GM23248 (cell line): ENCODE results near the gene TTC28. TPM values are rescaled to one million over a fixed set of nuclear protein-coding genes. Genes with fewer than 3 reads are reported as not detected.
A peak's percentile ranks its signal among the peaks of the same experiment; 100 is the strongest.

Experiments used
- DNase-seq: peaks from one replicate; pipeline ENCODE4 v3.0.0-alpha.2; 2015
- H2AFZ ChIP-seq: fragments of 200-600 bp; sonication (generic); 2 replicates; pipeline ENCODE4 v1.6.1; 2016; ENCODE audit warnings: antibody characterized with exemption
- H3F3A ChIP-seq: fragments of 200-600 bp; sonication (generic); 2 replicates; pipeline ENCODE4 v1.6.1; 2016; ENCODE audit warnings: mild to moderate bottlenecking, antibody characterized with exemption, mixed run types; ENCODE audit not compliant: insufficient read depth
- H3K27ac ChIP-seq: fragments of 200-600 bp; sonication (generic); 2 replicates; pipeline ENCODE4 v1.5.1; 2016; ENCODE audit warnings: mild to moderate bottlenecking
- H3K27me3 ChIP-seq: fragments of 200-600 bp; sonication (generic); replicated peaks from 2 replicates; pipeline ENCODE4 v1.6.1; 2016; ENCODE audit warnings: mild to moderate bottlenecking; ENCODE audit not compliant: insufficient read depth
- H3K36me3 ChIP-seq: fragments of 200-600 bp; sonication (generic); 2 replicates; pipeline ENCODE4 v1.6.1; 2016; ENCODE audit warnings: low read depth, mild to moderate bottlenecking
- H3K4me1 ChIP-seq: fragments of 200-600 bp; sonication (generic); 2 replicates; pipeline ENCODE4 v1.6.1; 2016; ENCODE audit warnings: mild to moderate bottlenecking; ENCODE audit not compliant: insufficient read depth
- H3K4me2 ChIP-seq: fragments of 200-600 bp; sonication (generic); one replicate; pipeline ENCODE4 v1.6.1; 2016; ENCODE audit warnings: mild to moderate bottlenecking; ENCODE audit not compliant: unreplicated experiment
- H3K4me3 ChIP-seq: fragments of 200-600 bp; sonication (generic); 2 replicates; pipeline ENCODE4 v1.5.1; 2016; ENCODE audit warnings: mild to moderate bottlenecking
- H3K79me2 ChIP-seq: fragments of 200-600 bp; sonication (generic); 2 replicates; pipeline ENCODE4 v1.6.1; 2016; ENCODE audit warnings: mild to moderate bottlenecking; ENCODE audit not compliant: insufficient read depth
- H3K9ac ChIP-seq: fragments of 200-600 bp; sonication (generic); 2 replicates; pipeline ENCODE4 v1.6.1; 2016; ENCODE audit warnings: mild to moderate bottlenecking
- H3K9me2 ChIP-seq: fragments of 200-600 bp; sonication (generic); 2 replicates; pipeline ENCODE4 v1.6.1; 2016; ENCODE audit warnings: mixed run types, mild to moderate bottlenecking, moderate library complexity; ENCODE audit not compliant: insufficient read depth
- H3K9me3 ChIP-seq: fragments of 200-600 bp; sonication (generic); one replicate; pipeline ENCODE4 v1.6.1; 2017; ENCODE audit warnings: low read depth
- H4K20me1 ChIP-seq: fragments of 200-600 bp; sonication (generic); 2 replicates; pipeline ENCODE4 v1.6.0; 2016; ENCODE audit not compliant: insufficient read depth
- EZH2 ChIP-seq: fragments of 200-600 bp; sonication (generic); IDR thresholded peaks from 2 replicates; pipeline ENCODE4 v1.6.1; 2018; ENCODE audit warnings: antibody characterized with exemption, mild to moderate bottlenecking; ENCODE audit not compliant: insufficient read depth, poor library complexity, severe bottlenecking
- EZH2phosphoT487 ChIP-seq: fragments of 200-600 bp; sonication (generic); IDR thresholded peaks from 2 replicates; pipeline ENCODE4 v1.6.1; 2018; ENCODE audit warnings: antibody characterized with exemption, moderate library complexity, mild to moderate bottlenecking, low read depth; ENCODE audit not compliant: insufficient read depth
- WGBS, 2 experiments: methylation state at CpG; one replicate each; pipeline ENCODE4 v1.1.6; 2015 to 2017; ENCODE audit warnings: low lambda C conversion rate in 2 of 2, low coverage in 1 of 2; ENCODE audit errors: missing lambda C conversion rate in 2 of 2; 5-methylcytosine and 5-hydroxymethylcytosine counted together
- in situ Hi-C: fragments of 300-500 bp; cut with MboI; formaldehyde crosslinking; loops from 2 replicates; pipeline ENCODE4 v1.15.0; 2020
- polyA plus RNA-seq: library from polyadenylated mRNA; unstranded; fragments of >200 nt; fragmentation: Nextera tagmentation; extraction: Ambion mirVana; gene quantifications from 2 replicates; pipeline ENCODE4 v1.2.1, GENCODE V29; 2016
- total RNA-seq: library from RNA; depleted of rRNA; stranded (reverse); fragments of >200 nt; shearing (Covaris generic); gene quantifications from 2 replicates; pipeline ENCODE4 v1.2.3, GENCODE V29; 2014

The TTC28 gene
- total and polyA plus RNA-seq, 2 experiments from 2014 or later, result 12.5 to 41.9 TPM

GRCh38 chr22:28442711-28443525, 236.7 kb downstream of the TTC28 start:
- Histone ChIP-seq H4K20me1 (no peaks in the 10 kb centered on the region), H3K9ac (peak overlapping the region; percentile 86), H3K4me1 (peaks cover 32% of the 10 kb centered on the region), H3K27ac (peak overlapping the region; percentile 78), H3K9me3 (no peaks in the 10 kb centered on the region), H3F3A (peaks cover 24% of the 10 kb centered on the region), H3K4me2 (peak overlapping the region; percentile 95), H2AFZ (peak overlapping the region; percentile 83), H3K27me3 (no peaks in the 10 kb centered on the region), H3K79me2 (peaks cover 42% of the 10 kb centered on the region), H3K4me3 (peak overlapping the region; percentile 86), H3K9me2 (no peaks in the 10 kb centered on the region; the same call in 1 of the 2 replicates), H3K36me3 (no peaks in the 10 kb centered on the region)
- TF ChIP-seq EZH2phosphoT487 (no peak), EZH2 (no peak)
- WGBS, 2 experiments, result 1 to 2% methylated on average over 28 to 29 of the region's 29 CpGs
- in situ Hi-C loops, result no loop called here
- peak; percentile 69 for DNase-seq

- H3K9me2 ChIP-seq, result no peaks in the 10 kb centered on the region; the same call in 1 of the 2 replicates
- H3K4me3 ChIP-seq, result peak overlapping the region; percentile 86
- peaks cover 32% of the 10 kb centered on the region for H3K4me1 ChIP-seq
- peaks cover 24% of the 10 kb centered on the region for H3F3A ChIP-seq
- peak overlapping the region; percentile 86 for H3K9ac ChIP-seq
- H4K20me1 ChIP-seq, result no peaks in the 10 kb centered on the region
- H2AFZ ChIP-seq, result peak overlapping the region; percentile 83
- H3K27ac ChIP-seq, result peak overlapping the region; percentile 78
- H3K79me2 ChIP-seq, result peaks cover 49% of the 10 kb centered on the region
- no peaks in the 10 kb centered on the region for H3K27me3 ChIP-seq
- DNase-seq, result peak; percentile 89
- in situ Hi-C loops, result no loop called here
- H3K9me3 ChIP-seq, result no peaks in the 10 kb centered on the region
- H3K36me3 ChIP-seq, result no peaks in the 10 kb centered on the region
- 0 to 2% methylated on average over 22 to 23 of the region's 23 CpGs for whole genome bisulfite sequencing, 2 experiments
- peak overlapping the region; percentile 95 for H3K4me2 ChIP-seq
- TF ChIP-seq EZH2phosphoT487 (no peak), EZH2 (no peak)
These were observed 237.4 kb downstream of the TTC28 start for GRCh38 chr22:28442264-28442710.

GRCh38 chr22:28441720-28442263, 237.8 kb downstream of the TTC28 start:
- peak; percentile 49 for DNase-seq
- Histone ChIP-seq H3K9ac (peak overlapping the region; percentile 86), H3K4me1 (peaks cover 32% of the 10 kb centered on the region), H3K36me3 (no peaks in the 10 kb centered on the region), H3K27ac (peak overlapping the region; percentile 78), H3K9me2 (no peaks in the 10 kb centered on the region; the same call in 1 of the 2 replicates), H3K4me2 (peak overlapping the region; percentile 95), H4K20me1 (no peaks in the 10 kb centered on the region), H3K4me3 (peak overlapping the region; percentile 86), H3K9me3 (no peaks in the 10 kb centered on the region), H2AFZ (peak overlapping the region; percentile 83), H3K79me2 (peaks cover 54% of the 10 kb centered on the region), H3F3A (peaks cover 24% of the 10 kb centered on the region), H3K27me3 (no peaks in the 10 kb centered on the region)
- WGBS, 2 experiments, result 10 to 12% methylated on average over 16 of the region's 16 CpGs
- no peak for TF ChIP-seq EZH2
- TF ChIP-seq EZH2phosphoT487, result no peak
- in situ Hi-C loops, result no loop called here

- H3K4me3 ChIP-seq, result peak overlapping the region; percentile 86
These were observed 238.8 kb downstream of the TTC28 start for GRCh38 chr22:28440592-28441390.

More at GRCh38 chr22:28440592-28441390, 238.8 kb downstream of the TTC28 start:
- H4K20me1 ChIP-seq, result no peaks in the 10 kb centered on the region
- WGBS, 2 experiments, result 52 to 53% methylated on average over 4 of the region's 4 CpGs
- peak overlapping the region; percentile 78 for H3K27ac ChIP-seq
- no peak overlapping the region for H2AFZ ChIP-seq
- peak overlapping the region; percentile 95 for H3K4me2 ChIP-seq
- no peaks in the 10 kb centered on the region; the same call in 1 of the 2 replicates for H3K9me2 ChIP-seq
- H3K79me2 ChIP-seq, result peaks cover 64% of the 10 kb centered on the region
- in situ Hi-C loops, result no loop called here
- peak; percentile 67 for DNase-seq
- H3K4me1 ChIP-seq, result peaks cover 40% of the 10 kb centered on the region
- H3F3A ChIP-seq, result peaks cover 29% of the 10 kb centered on the region
- TF ChIP-seq EZH2phosphoT487, result no peak
- no peak for TF ChIP-seq EZH2
- H3K9me3 ChIP-seq, result no peaks in the 10 kb centered on the region
- no peaks in the 10 kb centered on the region for H3K27me3 ChIP-seq
- peak overlapping the region; percentile 86 for H3K9ac ChIP-seq
- no peaks in the 10 kb centered on the region for H3K36me3 ChIP-seq
